PC-3 (cell line): Measurements from ENCODE around the gene DDC. TPM values are rescaled to one million over a fixed set of nuclear protein-coding genes. Genes with fewer than 3 reads are reported as not detected.
"Not testable (repeated sequence)": the region's sequence is repeated elsewhere in the genome, so short reads cannot be mapped to it uniquely, and the experiment has no call there.

Experiments used
- ATAC-seq: fragments of 200-7000 bp; cut with Tn5 transposase; 2 replicates; pipeline ENCODE4 v1.9.1; 2020; ENCODE audit warnings: mild to moderate bottlenecking, moderate library complexity
- BruUV-seq: library from RNA; stranded (reverse); fragments of 400-500 nt; replicated peaks from 2 replicates; lab custom pipeline; 2021; lab: Mats Ljungman, UMichigan
- CTCF ChIA-PET: fragments of 300-600 bp; sonication (Branson Sonifier 250); formaldehyde crosslinking; loops from one replicate; lab custom pipeline; 2022; ENCODE audit warnings: antibody characterized with exemption; lab: Charles Lee
- POLR2A ChIA-PET: fragments of 300-600 bp; sonication (Branson Sonifier 250); formaldehyde crosslinking; loops from one replicate; lab custom pipeline; 2022; ENCODE audit warnings: antibody characterized with exemption; ENCODE audit not compliant: unreplicated experiment; lab: Charles Lee
- DNase-seq: peaks from one replicate; pipeline ENCODE4 v3.0.0-alpha.2; 2015
- H2AFZ ChIP-seq: fragments of 300-600 bp; sonication (generic); 2 replicates; pipeline ENCODE4 v1.6.0; 2016; ENCODE audit warnings: antibody characterized with exemption, low read length
- H3F3A ChIP-seq: fragments of 300-600 bp; sonication (generic); one replicate; pipeline ENCODE4 v1.6.0; 2017; ENCODE audit warnings: antibody characterized with exemption, low read length, control low read depth, mild to moderate bottlenecking; ENCODE audit not compliant: unreplicated experiment
- H3K27ac ChIP-seq: fragments of 300-600 bp; sonication (generic); 2 replicates; pipeline ENCODE4 v1.5.1; 2016; ENCODE audit warnings: mild to moderate bottlenecking, low read length
- H3K27me3 ChIP-seq: fragments of 300-600 bp; sonication (generic); 2 replicates; pipeline ENCODE4 v1.6.1; 2016; ENCODE audit warnings: low read length, mixed read lengths
- H3K36me3 ChIP-seq: fragments of 300-600 bp; sonication (generic); 2 replicates; pipeline ENCODE4 v1.6.1; 2016; ENCODE audit warnings: low read depth, mixed run types, low read length, mixed read lengths
- H3K4me1 ChIP-seq: fragments of 300-600 bp; sonication (generic); 2 replicates; pipeline ENCODE4 v1.5.1; 2016; ENCODE audit warnings: low read length; ENCODE audit not compliant: insufficient read depth
- H3K4me2 ChIP-seq: fragments of 300-600 bp; sonication (generic); 2 replicates; pipeline ENCODE4 v1.6.0; 2016; ENCODE audit warnings: low read length
- H3K4me3 ChIP-seq: fragments of 300-600 bp; sonication (generic); 2 replicates; pipeline ENCODE4 v1.5.1; 2016; ENCODE audit warnings: mild to moderate bottlenecking, low read length, mixed read lengths
- H3K79me2 ChIP-seq: fragments of 300-600 bp; sonication (generic); 2 replicates; pipeline ENCODE4 v1.6.1; 2017; ENCODE audit warnings: low read length, mixed read lengths
- H3K9ac ChIP-seq: fragments of 300-600 bp; sonication (generic); 2 replicates; pipeline ENCODE4 v1.6.0; 2016; ENCODE audit warnings: mild to moderate bottlenecking, low read length
- H3K9me2 ChIP-seq: fragments of 300-600 bp; sonication (generic); replicated peaks from 2 replicates; pipeline ENCODE4 v1.6.1; 2016; ENCODE audit warnings: mixed run types, low read length, mixed read lengths
- H3K9me3 ChIP-seq: fragments of 300-600 bp; sonication (generic); 2 replicates; pipeline ENCODE4 v1.6.1; 2016; ENCODE audit warnings: low read length, mixed read lengths
- H4K20me1 ChIP-seq: fragments of 300-600 bp; sonication (generic); 2 replicates; pipeline ENCODE4 v1.6.1; 2016; ENCODE audit warnings: low read length, mixed read lengths
- CTCF ChIP-seq: fragments of 300-600 bp; sonication (generic); conservative IDR thresholded peaks from 2 replicates; pipeline ENCODE4 v1.5.1; 2017; ENCODE audit warnings: antibody characterized with exemption, low read depth, mild to moderate bottlenecking, low read length
- EZH2 ChIP-seq: fragments of 300-600 bp; sonication (generic); IDR thresholded peaks from one replicate; pipeline ENCODE4 v1.6.1; 2017; ENCODE audit warnings: antibody characterized with exemption, mild to moderate bottlenecking, low read length; ENCODE audit not compliant: unreplicated experiment
- EZH2phosphoT487 ChIP-seq: fragments of 300-600 bp; sonication (generic); IDR thresholded peaks from 2 replicates; pipeline ENCODE4 v1.6.1; 2018; ENCODE audit warnings: mild to moderate bottlenecking, antibody characterized with exemption, low read length, borderline replicate concordance
- intact Hi-C: fragments of 100-400 bp; cut with micrococcal nuclease; formaldehyde crosslinking; loops from 2 replicates; pipeline ENCODE4 v1.9.0; 2023
- total RNA-seq: library from RNA; depleted of rRNA; stranded (reverse); fragments of >200 nt; gene quantifications from 2 replicates; pipeline ENCODE4 v1.2.3, GENCODE V29; 2014

Gene DDC
- total RNA-seq, 1 experiment from 2014 or later = not detected

- H3K79me2 ChIP-seq = no peaks in the 10 kb centered on the region
- ATAC-seq (no peak), DNase-seq (no peak)
- POLR2A ChIA-PET = no interaction called here
- H3K9me3 ChIP-seq = 0 out of 2 replicates have a peak, but pooled peaks cover 5% of the 10 kb centered on the region
- no peaks in the 10 kb centered on the region for H3K27me3 ChIP-seq
- H4K20me1 ChIP-seq = no peaks in the 10 kb centered on the region
- no peaks in the 10 kb centered on the region for H3K9me2 ChIP-seq
- no peak overlapping the region for H3K4me2 ChIP-seq
- BruUV-seq = no TSS peak
- no peaks in the 10 kb centered on the region for H3K36me3 ChIP-seq
- intact Hi-C loops = loop anchor here (5.0 kb wide), 1 partner anchor 120 kb away; no protein-coding TSS in a partner anchor
- H3K4me3 ChIP-seq = no peak overlapping the region
- no peak overlapping the region for H3K27ac ChIP-seq
- H3K4me1 ChIP-seq = no peaks in the 10 kb centered on the region; the same call in 1 of the 2 replicates
- CTCF ChIA-PET = interaction anchor here (1.0 kb wide), 1 partner anchor 56 kb away, joined by 3 read pairs; no protein-coding TSS in a partner anchor
- H3F3A ChIP-seq = no peaks in the 10 kb centered on the region
- no peak overlapping the region for H2AFZ ChIP-seq
- no peak overlapping the region for H3K9ac ChIP-seq
- no peak for TF ChIP-seq EZH2
- no peak for TF ChIP-seq CTCF
- TF ChIP-seq EZH2phosphoT487 = no peak
Measured at GRCh38 chr7:50587737-50588136, 22.5 kb upstream of the DDC start.

- no peaks in the 10 kb centered on the region for H4K20me1 ChIP-seq
- no peak for TF ChIP-seq EZH2
- TF ChIP-seq CTCF = no peak
- no peak for TF ChIP-seq EZH2phosphoT487
- H3F3A ChIP-seq = no peaks in the 10 kb centered on the region
- intact Hi-C loops = loop anchor here (5.0 kb wide), 1 partner anchor 118 kb away; no protein-coding TSS in a partner anchor
- H3K79me2 ChIP-seq = no peaks in the 10 kb centered on the region
- ChIA-PET CTCF (no interaction called here), POLR2A (no interaction called here)
- H3K9ac ChIP-seq = no peak overlapping the region
- no peak overlapping the region for H3K4me2 ChIP-seq
- peak overlapping the region; percentile 5 for H3K27ac ChIP-seq
- no peaks in the 10 kb centered on the region for H3K9me2 ChIP-seq
- H3K27me3 ChIP-seq = 0 out of 2 replicates have a peak, but pooled peaks cover 5% of the 10 kb centered on the region
- 0 out of 2 replicates have a peak, but pooled peaks have one; percentile 13 for ATAC-seq
- 0 out of 2 replicates have a peak, but pooled peaks cover 5% of the 10 kb centered on the region for H3K9me3 ChIP-seq
- peak; percentile 87 for DNase-seq
- no peak overlapping the region for H3K4me3 ChIP-seq
- H3K4me1 ChIP-seq = no peaks in the 10 kb centered on the region; the same call in 1 of the 2 replicates
- H2AFZ ChIP-seq = no peak overlapping the region
- H3K36me3 ChIP-seq = no peaks in the 10 kb centered on the region
- no TSS peak for BruUV-seq
Measured at GRCh38 chr7:50584793-50585408, 19.7 kb upstream of the DDC start.

GRCh38 chr7:50584386-50584785, 19.2 kb upstream of the DDC start:
- BruUV-seq = no TSS peak
- ChIA-PET POLR2A (no interaction called here), CTCF (no interaction called here)
- TF ChIP-seq CTCF = no peak
- no peak for TF ChIP-seq EZH2phosphoT487
- Histone ChIP-seq H3K9me3 (0 out of 2 replicates have a peak, but pooled peaks cover 5% of the 10 kb centered on the region), H3F3A (no peaks in the 10 kb centered on the region), H3K4me2 (no peak overlapping the region), H3K36me3 (no peaks in the 10 kb centered on the region), H3K9me2 (no peaks in the 10 kb centered on the region), H3K4me1 (no peaks in the 10 kb centered on the region; the same call in 1 of the 2 replicates), H3K79me2 (no peaks in the 10 kb centered on the region), H3K4me3 (no peak overlapping the region), H2AFZ (no peak overlapping the region), H3K27me3 (0 out of 2 replicates have a peak, but pooled peaks cover 5% of the 10 kb centered on the region), H3K9ac (no peak overlapping the region), H4K20me1 (no peaks in the 10 kb centered on the region), H3K27ac (0 out of 2 replicates have a peak overlapping the region, but pooled peaks have one; percentile 5)
- ATAC-seq (no peak), DNase-seq (no peak)
- intact Hi-C loops = no loop called here

GRCh38 chr7:50583295-50583694, 18.1 kb upstream of the DDC start:
- POLR2A ChIA-PET, intact Hi-C loops, H3F3A ChIP-seq, H3K4me3 ChIP-seq, DNase-seq, BruUV-seq, ATAC-seq, H3K27me3 ChIP-seq, CTCF ChIA-PET, H3K79me2 ChIP-seq, H3K4me2 ChIP-seq, H2AFZ ChIP-seq, H3K4me1 ChIP-seq, H3K9me2 ChIP-seq, H3K9me3 ChIP-seq, H3K27ac ChIP-seq, H4K20me1 ChIP-seq, H3K9ac ChIP-seq, H3K36me3 ChIP-seq: not testable (repeated sequence)
